PC-3 (cell line): ENCODE measurements around the gene ZNF286A.
"Not testable (repeated sequence)": the region's sequence is repeated elsewhere in the genome, so short reads cannot be mapped to it uniquely, and the experiment has no call there.

Experiments used
- EZH2 ChIP-seq: fragments of 300-600 bp; sonication (generic); IDR thresholded peaks from one replicate; pipeline ENCODE4 v1.6.1; 2017; ENCODE audit warnings: antibody characterized with exemption, mild to moderate bottlenecking, low read length; ENCODE audit not compliant: unreplicated experiment
- EZH2phosphoT487 ChIP-seq: fragments of 300-600 bp; sonication (generic); IDR thresholded peaks from 2 replicates; pipeline ENCODE4 v1.6.1; 2018; ENCODE audit warnings: mild to moderate bottlenecking, antibody characterized with exemption, low read length, borderline replicate concordance
- TF ChIP-seq, protein P1 (sequence below): fragments of 300-600 bp; sonication (generic); conservative IDR thresholded peaks from 2 replicates; pipeline ENCODE4 v1.5.1; 2017; ENCODE audit warnings: antibody characterized with exemption, low read depth, mild to moderate bottlenecking, low read length

DNA sequence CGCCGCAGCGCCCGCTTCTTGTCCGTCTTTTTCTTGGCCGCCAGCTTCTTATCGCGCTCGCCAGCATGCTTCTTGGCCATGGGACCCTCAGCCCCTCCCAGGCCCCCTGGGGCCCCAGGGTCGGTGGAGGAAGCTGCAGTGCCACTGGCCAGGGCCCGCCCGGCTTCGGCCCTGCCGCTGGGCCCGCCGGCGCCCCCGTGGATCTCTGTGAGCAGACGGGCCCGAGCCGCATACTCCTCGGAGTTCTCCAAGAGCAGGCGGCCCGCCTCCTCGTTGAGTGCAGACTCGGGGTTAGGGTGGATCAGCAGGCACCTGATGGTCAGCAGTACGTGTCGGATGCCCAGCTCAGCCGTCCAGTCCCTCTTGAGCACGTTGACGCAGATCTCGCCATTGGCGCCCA lies 4.7 kb downstream of the ZNF286A start:
- TF ChIP-seq EZH2phosphoT487, EZH2: not testable (repeated sequence)
- TF ChIP-seq, protein P1, sequence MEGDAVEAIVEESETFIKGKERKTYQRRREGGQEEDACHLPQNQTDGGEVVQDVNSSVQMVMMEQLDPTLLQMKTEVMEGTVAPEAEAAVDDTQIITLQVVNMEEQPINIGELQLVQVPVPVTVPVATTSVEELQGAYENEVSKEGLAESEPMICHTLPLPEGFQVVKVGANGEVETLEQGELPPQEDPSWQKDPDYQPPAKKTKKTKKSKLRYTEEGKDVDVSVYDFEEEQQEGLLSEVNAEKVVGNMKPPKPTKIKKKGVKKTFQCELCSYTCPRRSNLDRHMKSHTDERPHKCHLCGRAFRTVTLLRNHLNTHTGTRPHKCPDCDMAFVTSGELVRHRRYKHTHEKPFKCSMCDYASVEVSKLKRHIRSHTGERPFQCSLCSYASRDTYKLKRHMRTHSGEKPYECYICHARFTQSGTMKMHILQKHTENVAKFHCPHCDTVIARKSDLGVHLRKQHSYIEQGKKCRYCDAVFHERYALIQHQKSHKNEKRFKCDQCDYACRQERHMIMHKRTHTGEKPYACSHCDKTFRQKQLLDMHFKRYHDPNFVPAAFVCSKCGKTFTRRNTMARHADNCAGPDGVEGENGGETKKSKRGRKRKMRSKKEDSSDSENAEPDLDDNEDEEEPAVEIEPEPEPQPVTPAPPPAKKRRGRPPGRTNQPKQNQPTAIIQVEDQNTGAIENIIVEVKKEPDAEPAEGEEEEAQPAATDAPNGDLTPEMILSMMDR, result not testable (repeated sequence)
